IMR-90 (cell line): Measurements from ENCODE around the gene EDARADD. TPM values are rescaled to one million over a fixed set of nuclear protein-coding genes. Genes with fewer than 3 reads are reported as not detected.

Experiments used
- ATAC-seq: fragments of 200-7000 bp; cut with Tn5 transposase; 2 replicates; pipeline ENCODE4 v1.9.1; 2020; ENCODE audit warnings: low read depth, mild to moderate bottlenecking, moderate library complexity
- BruUV-seq: library from RNA; stranded (reverse); fragments of 400-500 nt; replicated peaks from 2 replicates; lab custom pipeline; 2021; lab: Mats Ljungman, UMichigan
- CTCF ChIA-PET: fragments of 300-600 bp; formaldehyde crosslinking; extraction: SDS; loops from one replicate; lab custom pipeline; 2021; ENCODE audit warnings: antibody characterized with exemption; lab: Yijun Ruan, JAX
- POLR2A ChIA-PET: fragments of 300-600 bp; sonication (Branson Sonifier 250); formaldehyde crosslinking; loops from one replicate; lab custom pipeline; 2022; ENCODE audit warnings: antibody characterized with exemption; ENCODE audit not compliant: unreplicated experiment; lab: Charles Lee
- DNase-seq: peaks from one replicate; pipeline ENCODE4 v3.0.0; 2013
- H2AFZ ChIP-seq: replicated peaks from 2 replicates; pipeline ENCODE3; 2013; ENCODE audit warnings: low read length, mild to moderate bottlenecking; ENCODE audit not compliant: poor library complexity
- H2AK5ac ChIP-seq: 2 replicates; pipeline ENCODE4 v1.6.1; 2013; ENCODE audit warnings: low read depth, low read length, inconsistent platforms
- H2AK9ac ChIP-seq: replicated peaks from 2 replicates; pipeline ENCODE3; 2013; ENCODE audit warnings: mild to moderate bottlenecking, low read depth, low read length, moderate library complexity; ENCODE audit not compliant: poor library complexity
- H2BK120ac ChIP-seq: 2 replicates; pipeline ENCODE4 v1.6.1; 2013; ENCODE audit warnings: low read depth, low read length, inconsistent platforms
- H2BK15ac ChIP-seq: 3 replicates; pipeline ENCODE4 v1.6.1; 2013; ENCODE audit warnings: low read depth, low read length, inconsistent platforms
- H2BK20ac ChIP-seq: 2 replicates; pipeline ENCODE4 v1.6.1; 2013; ENCODE audit warnings: low read depth, mild to moderate bottlenecking, inconsistent platforms, low read length, moderate library complexity
- H2BK5ac ChIP-seq: 2 replicates; pipeline ENCODE4 v1.6.1; 2013; ENCODE audit warnings: mild to moderate bottlenecking, low read depth, low read length, inconsistent platforms; ENCODE audit not compliant: poor library complexity, severe bottlenecking
- H3K14ac ChIP-seq: replicated peaks from 2 replicates; pipeline ENCODE4 v1.6.1; 2013; ENCODE audit warnings: low read depth, low read length, inconsistent platforms
- H3K18ac ChIP-seq: 2 replicates; pipeline ENCODE4 v1.6.1; 2013; ENCODE audit warnings: low read depth, low read length, control low read depth
- H3K23ac ChIP-seq: 2 replicates; pipeline ENCODE4 v1.6.1; 2013; ENCODE audit warnings: low read depth, low read length, inconsistent platforms
- H3K27ac ChIP-seq: 2 replicates; pipeline ENCODE4 v1.5.1; 2013; ENCODE audit warnings: mild to moderate bottlenecking, control low read depth, low read length; ENCODE audit not compliant: insufficient read depth
- H3K27me3 ChIP-seq: 2 replicates; pipeline ENCODE4 v1.6.1; 2013; ENCODE audit warnings: low read length; ENCODE audit not compliant: control insufficient read depth, insufficient read depth
- H3K36me3 ChIP-seq: 2 replicates; pipeline ENCODE4 v1.6.1; 2013; ENCODE audit warnings: low read length, mixed read lengths; ENCODE audit not compliant: control insufficient read depth, insufficient read depth
- H3K4ac ChIP-seq: 2 replicates; pipeline ENCODE4 v1.6.1; 2013; ENCODE audit warnings: low read depth, low read length, inconsistent platforms
- H3K4me1 ChIP-seq: 2 replicates; pipeline ENCODE4 v1.6.1; 2013; ENCODE audit warnings: low read length, mixed read lengths; ENCODE audit not compliant: control insufficient read depth, insufficient read depth
- H3K4me2 ChIP-seq: 2 replicates; pipeline ENCODE4 v1.6.1; 2013; ENCODE audit warnings: low read depth, mild to moderate bottlenecking, control low read depth, low read length, moderate library complexity
- H3K4me3 ChIP-seq: 2 replicates; pipeline ENCODE4 v1.5.1; 2013; ENCODE audit warnings: low read depth, mild to moderate bottlenecking, control low read depth, low read length, moderate library complexity; ENCODE audit not compliant: insufficient read depth
- H3K56ac ChIP-seq: 2 replicates; pipeline ENCODE4 v1.6.1; 2013; ENCODE audit warnings: low read length, inconsistent platforms; ENCODE audit not compliant: insufficient read depth; ENCODE audit errors: extremely low read depth
- H3K79me1 ChIP-seq, 2 experiments: 2 replicates each; pipeline ENCODE4 v1.6.1; 2013; ENCODE audit warnings: low read length in 2 of 2, inconsistent platforms in 1 of 2, low read depth in 1 of 2
- H3K9ac ChIP-seq: 2 replicates; pipeline ENCODE4 v1.6.1; 2013; ENCODE audit warnings: low read depth, low read length, control low read depth
- H3K9me1 ChIP-seq: 2 replicates; pipeline ENCODE4 v1.6.1; 2013; ENCODE audit warnings: low read length, inconsistent platforms; ENCODE audit not compliant: insufficient read depth
- H3K9me3 ChIP-seq: 2 replicates; pipeline ENCODE4 v1.6.1; 2013; ENCODE audit warnings: low read length; ENCODE audit not compliant: control insufficient read depth, insufficient read depth
- H4K20me1 ChIP-seq: 2 replicates; pipeline ENCODE4 v1.6.1; 2013; ENCODE audit warnings: low read length, inconsistent platforms; ENCODE audit not compliant: insufficient read depth
- H4K5ac ChIP-seq: 2 replicates; pipeline ENCODE4 v1.6.1; 2013; ENCODE audit warnings: mild to moderate bottlenecking, low read depth, low read length, control low read depth
- H4K8ac ChIP-seq, 2 experiments: 2 replicates each; pipeline ENCODE4 v1.6.1; 2013; ENCODE audit warnings: low read depth in 2 of 2, low read length in 2 of 2, control low read depth in 1 of 2, inconsistent platforms in 1 of 2
- H4K91ac ChIP-seq: 2 replicates; pipeline ENCODE4 v1.6.1; 2013; ENCODE audit warnings: low read depth, low read length, inconsistent platforms; ENCODE audit not compliant: insufficient read depth
- BHLHE40 ChIP-seq: fragments of 150-350 bp; IDR thresholded peaks from 2 replicates; pipeline ENCODE4 v1.6.1; 2016; ENCODE audit warnings: mild to moderate bottlenecking, low read depth, low read length
- CEBPB ChIP-seq: IDR thresholded peaks from 2 replicates; pipeline ENCODE4 v1.6.1; 2012; ENCODE audit warnings: low read depth, low read length, improper control_type of control experiment
- CHD1 ChIP-seq: IDR thresholded peaks from 2 replicates; pipeline ENCODE4 v1.6.1; 2012; ENCODE audit warnings: low read depth, low read length, improper control_type of control experiment
- MAFK ChIP-seq: IDR thresholded peaks from 2 replicates; pipeline ENCODE4 v1.6.1; 2012; ENCODE audit warnings: low read depth, low read length, improper control_type of control experiment
- RAD21 ChIP-seq: IDR thresholded peaks from 2 replicates; pipeline ENCODE4 v1.6.1; 2012; ENCODE audit warnings: low read length, improper control_type of control experiment
- RFX5 ChIP-seq: IDR thresholded peaks from 2 replicates; pipeline ENCODE4 v1.8.0; 2012; ENCODE audit warnings: low read depth, mild to moderate bottlenecking, low read length, moderate library complexity
- WGBS, 2 experiments: methylation state at CpG; one replicate each; pipeline versions ENCODE4 v1.1.5 to v1.1.7; 2013; ENCODE audit warnings: missing lambda C conversion rate in 2 of 2; ENCODE audit not compliant: insufficient read length in 1 of 2; ENCODE audit errors: extremely low coverage in 2 of 2; 5-methylcytosine and 5-hydroxymethylcytosine counted together
- dilution Hi-C: fragments of 300-500 bp; cut with HindIII; formaldehyde crosslinking; loops from one replicate; pipeline ENCODE4 v1.14.3; 2018; ENCODE audit warnings: low sequenced_read_pairs; ENCODE audit not compliant: unreplicated experiment
- in situ Hi-C: fragments of 300-500 bp; cut with MboI; formaldehyde crosslinking; loops from 3 replicates; pipeline ENCODE4 v1.14.3; 2019; ENCODE audit warnings: low sequenced_read_pairs, inconsistent platforms, mixed read lengths
- intact Hi-C: fragments of 100-400 bp; cut with micrococcal nuclease; formaldehyde crosslinking; loops from 2 replicates; pipeline ENCODE4 v1.10.0; 2022
- polyA plus RNA-seq, 3 experiments: library from polyadenylated mRNA; depleted of rRNA; stranded (reverse); fragments of >200 nt; gene quantifications; 2 replicates each; pipeline ENCODE4 v1.2.3, GENCODE V29; 2012; ENCODE audit warnings: low replicate concordance in 1 of 3
- total RNA-seq: library from RNA; depleted of rRNA; stranded (reverse); fragments of >200 nt; gene quantifications from 2 replicates; pipeline ENCODE4 v1.2.3, GENCODE V29; 2012
- TF ChIP-seq, protein P1 (sequence below): conservative IDR thresholded peaks from 2 replicates; pipeline ENCODE4 v1.5.1; 2012; ENCODE audit warnings: mild to moderate bottlenecking, low read depth, low read length, improper control_type of control experiment
- TF ChIP-seq, protein P2 (sequence below): fragments of 150-350 bp; IDR thresholded peaks from 2 replicates; pipeline ENCODE4 v1.6.1; 2017; ENCODE audit warnings: mild to moderate bottlenecking, antibody characterized with exemption, low read length, low read depth
- TF ChIP-seq, protein P3 (sequence below): fragments of 150-350 bp; IDR thresholded peaks from 2 replicates; pipeline ENCODE4 v1.6.1; 2016; ENCODE audit warnings: low read depth, mild to moderate bottlenecking, low read length, moderate library complexity, borderline replicate concordance

The EDARADD gene
- total and polyA plus RNA-seq, 2 of the 4 experiments (the other 2 are of a cell fraction): not detected

GRCh38 chr1:236532850-236533249, 138.8 kb downstream of the EDARADD start:
- Histone ChIP-seq H3K18ac (no peak overlapping the region), H3K14ac (no peak overlapping the region), H4K8ac (no peak overlapping the region), H3K4me3 (no peak overlapping the region), H3K4me2 (no peak overlapping the region), H3K4me1 (peaks cover 7% of the 10 kb centered on the region), H2AK5ac (no peak overlapping the region), H3K36me3 (peaks cover 4% of the 10 kb centered on the region), H3K9me1 (peaks cover 3% of the 10 kb centered on the region; the same call in 1 of the 2 replicates), H3K4ac (no peak overlapping the region), H4K20me1 (no peaks in the 10 kb centered on the region), H4K5ac (no peak overlapping the region), H3K79me1 (peaks cover 14 to 23% of the 10 kb centered on the region in 2 experiments), H4K91ac (no peak overlapping the region), H3K56ac (no peak overlapping the region), H3K23ac (no peak overlapping the region), H3K27me3 (no peaks in the 10 kb centered on the region), H2BK15ac (no peak overlapping the region), H2AK9ac (no peak overlapping the region), H2BK120ac (no peak overlapping the region), H3K9ac (no peak overlapping the region), H2BK5ac (no peak overlapping the region), H3K27ac (no peak overlapping the region), H3K9me3 (no peaks in the 10 kb centered on the region), H2BK20ac (no peak overlapping the region), H2AFZ (no peak overlapping the region)
- TF ChIP-seq MAFK (no peak), BHLHE40 (no peak), CHD1 (no peak), CEBPB (no peak), RFX5 (no peak), RAD21 (no peak)
- TF ChIP-seq, protein P1, sequence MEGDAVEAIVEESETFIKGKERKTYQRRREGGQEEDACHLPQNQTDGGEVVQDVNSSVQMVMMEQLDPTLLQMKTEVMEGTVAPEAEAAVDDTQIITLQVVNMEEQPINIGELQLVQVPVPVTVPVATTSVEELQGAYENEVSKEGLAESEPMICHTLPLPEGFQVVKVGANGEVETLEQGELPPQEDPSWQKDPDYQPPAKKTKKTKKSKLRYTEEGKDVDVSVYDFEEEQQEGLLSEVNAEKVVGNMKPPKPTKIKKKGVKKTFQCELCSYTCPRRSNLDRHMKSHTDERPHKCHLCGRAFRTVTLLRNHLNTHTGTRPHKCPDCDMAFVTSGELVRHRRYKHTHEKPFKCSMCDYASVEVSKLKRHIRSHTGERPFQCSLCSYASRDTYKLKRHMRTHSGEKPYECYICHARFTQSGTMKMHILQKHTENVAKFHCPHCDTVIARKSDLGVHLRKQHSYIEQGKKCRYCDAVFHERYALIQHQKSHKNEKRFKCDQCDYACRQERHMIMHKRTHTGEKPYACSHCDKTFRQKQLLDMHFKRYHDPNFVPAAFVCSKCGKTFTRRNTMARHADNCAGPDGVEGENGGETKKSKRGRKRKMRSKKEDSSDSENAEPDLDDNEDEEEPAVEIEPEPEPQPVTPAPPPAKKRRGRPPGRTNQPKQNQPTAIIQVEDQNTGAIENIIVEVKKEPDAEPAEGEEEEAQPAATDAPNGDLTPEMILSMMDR: no peak
- TF ChIP-seq, protein P2, sequence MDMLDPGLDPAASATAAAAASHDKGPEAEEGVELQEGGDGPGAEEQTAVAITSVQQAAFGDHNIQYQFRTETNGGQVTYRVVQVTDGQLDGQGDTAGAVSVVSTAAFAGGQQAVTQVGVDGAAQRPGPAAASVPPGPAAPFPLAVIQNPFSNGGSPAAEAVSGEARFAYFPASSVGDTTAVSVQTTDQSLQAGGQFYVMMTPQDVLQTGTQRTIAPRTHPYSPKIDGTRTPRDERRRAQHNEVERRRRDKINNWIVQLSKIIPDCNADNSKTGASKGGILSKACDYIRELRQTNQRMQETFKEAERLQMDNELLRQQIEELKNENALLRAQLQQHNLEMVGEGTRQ: no peak
- TF ChIP-seq, protein P3, sequence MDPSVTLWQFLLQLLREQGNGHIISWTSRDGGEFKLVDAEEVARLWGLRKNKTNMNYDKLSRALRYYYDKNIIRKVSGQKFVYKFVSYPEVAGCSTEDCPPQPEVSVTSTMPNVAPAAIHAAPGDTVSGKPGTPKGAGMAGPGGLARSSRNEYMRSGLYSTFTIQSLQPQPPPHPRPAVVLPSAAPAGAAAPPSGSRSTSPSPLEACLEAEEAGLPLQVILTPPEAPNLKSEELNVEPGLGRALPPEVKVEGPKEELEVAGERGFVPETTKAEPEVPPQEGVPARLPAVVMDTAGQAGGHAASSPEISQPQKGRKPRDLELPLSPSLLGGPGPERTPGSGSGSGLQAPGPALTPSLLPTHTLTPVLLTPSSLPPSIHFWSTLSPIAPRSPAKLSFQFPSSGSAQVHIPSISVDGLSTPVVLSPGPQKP: no peak
- no TSS peak for BruUV-seq
- in situ Hi-C loops: no loop called here
- dilution Hi-C loops: no loop called here
- no peak for DNase-seq
- intact Hi-C loops: no loop called here
- ATAC-seq: no peak
- ChIA-PET CTCF (no interaction called here), POLR2A (no interaction called here)
- WGBS, 2 experiments: 93% methylated on average over 3 of the region's 4 CpGs; no CpG with 5 or more reads in 1 of the 2 experiments
